ENCODE results near the gene CPLANE1.
"Not testable (repeated sequence)": the region's sequence is repeated elsewhere in the genome, so short reads cannot be mapped to it uniquely, and the experiment has no call there.

The CPLANE1 gene

DNA sequence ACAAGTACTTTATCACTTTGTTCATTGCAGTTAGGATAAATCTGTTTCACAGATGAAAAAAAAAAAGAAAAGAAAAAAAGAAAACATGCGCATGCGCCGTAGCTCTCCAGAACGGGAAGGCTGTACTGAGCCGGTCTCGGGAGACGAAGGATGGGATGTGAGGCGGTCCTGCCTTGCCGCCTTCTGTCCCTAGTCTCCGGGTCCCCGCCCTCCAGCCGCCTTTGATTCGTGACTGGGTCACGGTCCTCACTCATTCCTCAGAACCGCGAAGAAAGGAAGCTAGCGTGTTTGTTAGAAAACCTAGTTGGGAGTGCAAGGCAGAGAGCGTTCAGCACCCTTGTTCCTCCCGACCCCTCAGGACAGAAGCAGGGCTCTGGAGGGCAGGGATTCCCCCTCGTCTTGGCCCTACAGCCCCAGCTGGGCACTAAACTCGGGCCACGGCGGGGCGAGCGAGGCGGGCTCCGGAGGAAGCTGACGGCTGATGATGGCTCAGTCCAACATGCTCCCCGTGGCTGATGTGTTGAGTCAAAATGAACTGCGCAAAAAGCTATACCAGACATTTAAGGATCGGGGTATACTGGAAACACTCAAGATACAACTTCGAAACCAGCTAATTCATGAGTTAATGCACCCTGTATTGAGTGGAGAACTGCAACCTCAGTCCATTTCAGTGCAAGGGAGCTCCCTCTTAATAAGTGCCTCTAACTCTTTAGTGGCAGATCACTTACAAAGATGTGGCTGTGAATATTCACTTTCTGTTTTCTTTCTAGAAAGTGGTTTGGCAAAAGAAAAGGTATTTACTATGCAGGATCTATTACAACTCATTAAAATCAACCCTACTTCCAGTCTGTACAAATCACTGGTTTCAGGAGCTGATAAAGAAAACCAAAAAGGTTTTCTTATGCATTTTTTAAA lies 40.0 kb downstream of the CPLANE1 start:
- in situ Hi-C loops (cut with MboI; ENCODE audit: low sequenced_read_pairs): no loop called here

DNA sequence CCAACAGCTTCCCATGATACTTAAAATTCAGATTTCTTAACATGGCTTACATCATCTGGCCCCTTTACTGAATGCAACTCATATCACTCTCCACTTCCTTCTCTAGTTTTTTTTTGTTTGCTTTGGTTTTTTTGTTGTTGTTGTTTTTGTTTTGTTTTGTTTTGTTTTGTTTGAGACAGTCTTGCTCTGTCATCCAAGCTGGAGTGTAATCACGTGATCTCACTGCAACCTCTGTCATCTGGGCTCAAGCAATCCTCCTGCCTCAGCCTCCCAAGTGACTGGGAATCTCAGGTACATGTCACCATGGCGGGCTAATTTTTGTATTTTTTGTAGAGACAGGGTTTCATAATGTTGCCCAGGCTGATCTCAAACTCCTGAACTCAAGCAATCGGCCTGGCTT lies 41.4 kb downstream of the CPLANE1 start:
- in situ Hi-C loops (cut with MboI; ENCODE audit: low sequenced_read_pairs): no loop called here

- in situ Hi-C loops (cut with MboI; ENCODE audit: low sequenced_read_pairs): no loop called here
Observed at GRCh38 chr5:37206736-37207135, 42.4 kb downstream of the CPLANE1 start.

DNA sequence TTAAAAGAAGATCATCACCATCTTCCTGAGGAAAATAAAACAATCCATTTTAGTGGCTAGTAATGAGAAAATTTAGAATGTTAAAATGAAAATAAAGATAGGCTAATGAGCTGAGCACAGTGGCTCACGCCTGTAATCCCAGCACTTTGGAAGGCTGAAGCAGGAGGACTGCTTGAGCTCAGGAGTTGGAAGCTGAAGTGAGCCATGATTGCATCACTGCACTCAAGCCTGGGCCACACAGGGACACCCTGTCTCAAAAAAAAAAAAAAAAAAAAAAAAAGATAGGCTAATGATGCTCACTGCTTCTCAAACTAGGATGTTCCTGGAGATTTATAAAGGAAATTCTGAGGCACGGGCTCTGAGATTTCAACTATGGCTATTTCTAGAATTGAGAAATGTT lies 50.3 kb downstream of the CPLANE1 start:
- in situ Hi-C loops (cut with MboI; ENCODE audit: low sequenced_read_pairs): no loop called here

DNA sequence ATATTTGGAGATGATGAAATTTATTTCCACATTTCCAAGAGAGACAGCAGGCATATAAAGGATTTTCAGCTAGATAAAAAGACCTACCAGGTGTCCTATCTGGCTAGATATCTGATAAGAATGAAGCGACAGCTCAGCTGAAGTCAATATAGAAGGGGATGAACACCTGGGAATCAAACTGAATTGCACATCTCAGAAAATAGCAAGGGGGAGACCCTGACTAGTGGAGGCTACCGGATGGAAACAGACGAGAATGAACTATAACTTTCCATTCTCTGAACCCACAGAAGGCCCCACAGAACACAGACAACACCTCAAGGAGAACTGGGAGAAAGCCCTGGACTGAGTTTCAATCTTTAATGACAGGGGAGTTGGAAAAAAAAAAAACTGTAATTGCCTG lies 51.1 kb downstream of the CPLANE1 start:
- in situ Hi-C loops (cut with MboI; ENCODE audit: low sequenced_read_pairs): no loop called here

- in situ Hi-C loops (cut with MboI; ENCODE audit: low sequenced_read_pairs): no loop called here
Observed at GRCh38 chr5:37197340-37198050, 51.7 kb downstream of the CPLANE1 start.

GRCh38 chr5:37190592-37190991 lies 58.6 kb downstream of the CPLANE1 start:
- in situ Hi-C loops (cut with MboI; ENCODE audit: low sequenced_read_pairs): no loop called here

DNA sequence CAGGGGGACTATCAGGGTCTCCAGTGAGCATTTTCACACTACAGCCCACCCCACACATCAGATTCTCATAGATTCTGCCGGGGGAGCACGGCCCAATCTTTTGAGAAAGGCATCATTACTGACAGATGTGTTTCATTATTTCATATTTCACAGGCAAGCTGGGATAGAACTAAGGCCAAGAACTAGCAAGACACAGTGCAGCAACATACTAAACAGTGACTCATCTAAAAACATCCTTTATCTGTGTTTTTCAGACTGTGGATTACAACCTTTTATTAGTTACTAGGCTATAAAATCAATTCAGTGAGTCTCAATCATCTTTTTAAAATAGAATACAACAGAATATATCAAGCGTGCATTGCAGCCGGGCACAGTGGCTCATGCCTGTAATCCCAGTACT lies 59.8 kb downstream of the CPLANE1 start:
- in situ Hi-C loops (cut with MboI; ENCODE audit: low sequenced_read_pairs): no loop called here

DNA sequence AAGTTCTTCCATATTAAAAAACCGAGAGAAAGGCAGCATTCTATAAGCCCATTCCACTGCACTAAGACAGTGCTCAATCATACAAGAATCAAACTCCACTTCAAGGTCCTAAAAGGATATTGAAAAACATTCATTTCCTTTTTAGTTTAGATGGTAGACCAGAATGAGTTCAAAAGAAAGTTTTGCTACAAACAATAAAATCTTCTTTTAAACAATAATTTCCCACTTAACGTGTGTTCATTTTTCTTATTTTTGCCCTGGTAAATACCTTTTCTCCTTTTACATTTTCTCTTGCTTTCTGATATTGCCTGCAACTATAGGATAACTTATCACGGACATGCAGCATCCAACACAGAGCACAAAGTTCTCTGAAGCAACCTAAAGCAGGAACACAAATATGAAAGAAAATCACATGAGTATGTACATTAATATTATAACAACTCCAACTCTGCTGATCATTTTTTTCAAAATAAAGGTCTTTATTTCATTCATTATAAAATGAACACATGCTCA lies 61.7 kb downstream of the CPLANE1 start:
- in situ Hi-C loops (cut with MboI; ENCODE audit: low sequenced_read_pairs): no loop called here

- in situ Hi-C loops (cut with MboI; ENCODE audit: low sequenced_read_pairs): no loop called here
Observed at GRCh38 chr5:37184748-37185364, 64.3 kb downstream of the CPLANE1 start.

DNA sequence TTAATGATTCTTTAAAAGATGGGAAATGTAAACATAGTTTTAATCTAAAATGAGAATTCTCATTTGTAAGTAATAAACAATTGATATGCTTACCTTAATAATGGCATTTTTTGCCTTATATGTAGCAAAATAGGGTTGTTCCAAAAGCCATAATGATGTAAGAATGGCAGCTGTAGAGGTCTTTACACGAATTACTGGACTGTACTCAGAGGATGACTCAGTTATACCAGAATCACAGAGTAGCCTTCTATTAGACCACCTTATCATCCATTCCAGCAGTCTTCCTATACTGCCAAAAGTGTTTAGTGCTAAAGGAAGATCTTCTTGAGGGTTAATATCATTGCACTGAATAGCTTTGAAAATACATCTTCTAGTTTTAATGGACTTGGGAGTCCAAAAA lies 66.5 kb downstream of the CPLANE1 start:
- in situ Hi-C loops (cut with MboI; ENCODE audit: low sequenced_read_pairs): no loop called here

DNA sequence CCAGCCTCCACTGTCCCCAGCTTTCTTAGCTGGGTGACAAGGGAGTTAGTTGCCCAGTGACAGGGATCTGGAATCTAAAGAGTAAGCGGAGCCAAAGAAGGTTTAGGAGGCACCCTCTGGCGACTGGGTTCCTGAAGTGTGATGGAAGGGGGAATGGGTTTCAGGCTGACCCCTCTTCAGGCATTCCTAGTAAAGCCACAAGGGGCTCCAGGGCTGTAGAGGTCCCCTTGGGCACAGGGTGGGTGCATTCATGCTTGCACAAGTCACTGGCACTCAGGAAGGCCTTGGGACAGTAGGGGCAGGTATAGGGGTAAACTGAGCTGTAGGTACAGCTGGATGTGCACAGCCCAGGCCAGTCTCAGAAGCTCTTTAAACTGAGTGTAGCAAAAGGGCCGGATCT lies 74.2 kb downstream of the CPLANE1 start:
- in situ Hi-C loops (cut with MboI; ENCODE audit: low sequenced_read_pairs): no loop called here

GRCh38 chr5:37172957-37173356 lies 76.2 kb downstream of the CPLANE1 start:
- in situ Hi-C loops (cut with MboI; ENCODE audit: low sequenced_read_pairs): no loop called here

DNA sequence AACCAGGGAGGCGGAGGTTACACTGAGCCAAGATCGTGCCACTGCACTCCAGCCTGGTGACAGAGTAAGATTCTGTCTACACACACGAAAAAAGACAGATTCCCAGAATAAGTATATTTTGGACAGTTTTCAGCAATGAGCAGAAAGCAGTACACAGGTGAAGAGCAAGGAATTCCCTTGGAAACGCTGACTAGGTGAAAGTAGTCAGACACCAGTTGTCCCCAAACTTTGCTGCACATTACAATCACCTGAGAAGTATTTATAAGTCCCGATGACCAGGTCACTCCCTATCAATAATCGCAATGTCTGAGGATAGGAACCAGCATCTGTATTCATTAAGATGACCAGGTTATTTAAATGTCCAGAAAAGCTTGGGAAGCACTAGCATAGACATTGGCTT lies 78.3 kb downstream of the CPLANE1 start:
- in situ Hi-C loops (cut with MboI; ENCODE audit: low sequenced_read_pairs): no loop called here

DNA sequence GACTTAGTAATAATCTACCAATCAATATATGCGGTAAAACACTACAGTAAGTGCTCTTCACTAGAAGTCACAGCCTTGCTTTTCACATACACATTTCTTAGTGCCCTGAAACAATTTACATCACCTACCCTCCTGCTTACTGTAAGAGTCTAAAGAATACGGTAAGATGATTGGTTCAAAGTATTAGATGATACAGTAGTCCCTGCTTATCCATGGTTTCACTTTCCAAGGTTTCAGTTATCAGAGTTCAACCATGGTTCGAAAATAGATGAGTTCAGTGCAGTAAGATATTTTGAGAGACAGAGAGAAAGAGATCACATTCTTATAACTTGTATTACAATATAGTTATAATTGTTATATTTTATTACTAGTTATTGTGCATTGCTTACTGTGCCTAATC lies 83.0 kb downstream of the CPLANE1 start:
- in situ Hi-C loops (cut with MboI; ENCODE audit: low sequenced_read_pairs): no loop called here

DNA sequence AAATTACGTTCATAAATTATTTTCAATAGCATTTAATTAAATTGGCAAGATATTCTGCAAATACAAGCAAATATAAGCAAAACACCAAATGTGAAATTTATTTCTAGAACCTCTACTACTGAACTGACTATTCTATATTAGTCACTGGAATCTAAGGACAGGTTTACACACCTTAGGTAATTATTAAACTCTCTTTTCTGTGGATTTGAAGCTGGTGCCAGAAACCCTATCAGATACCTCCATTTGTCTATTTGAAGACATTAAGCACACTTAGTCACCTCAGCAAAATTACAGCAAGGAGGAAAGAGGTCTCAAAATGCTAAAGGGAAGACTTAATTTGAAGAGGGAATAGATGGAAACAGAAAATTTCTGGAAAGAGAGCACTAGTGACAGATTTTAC lies 83.4 kb downstream of the CPLANE1 start:
- in situ Hi-C loops (cut with MboI; ENCODE audit: low sequenced_read_pairs): no loop called here

GRCh38 chr5:37153661-37154060 lies 95.5 kb downstream of the CPLANE1 start:
- in situ Hi-C loops (cut with MboI; ENCODE audit: low sequenced_read_pairs): no loop called here

- in situ Hi-C loops (cut with MboI; ENCODE audit: low sequenced_read_pairs): no loop called here
Observed at GRCh38 chr5:37146896-37147295, 102.3 kb downstream of the CPLANE1 start.

GRCh38 chr5:37136694-37137093 lies 112.5 kb downstream of the CPLANE1 start:
- in situ Hi-C loops (cut with MboI; ENCODE audit: low sequenced_read_pairs): no loop called here

DNA sequence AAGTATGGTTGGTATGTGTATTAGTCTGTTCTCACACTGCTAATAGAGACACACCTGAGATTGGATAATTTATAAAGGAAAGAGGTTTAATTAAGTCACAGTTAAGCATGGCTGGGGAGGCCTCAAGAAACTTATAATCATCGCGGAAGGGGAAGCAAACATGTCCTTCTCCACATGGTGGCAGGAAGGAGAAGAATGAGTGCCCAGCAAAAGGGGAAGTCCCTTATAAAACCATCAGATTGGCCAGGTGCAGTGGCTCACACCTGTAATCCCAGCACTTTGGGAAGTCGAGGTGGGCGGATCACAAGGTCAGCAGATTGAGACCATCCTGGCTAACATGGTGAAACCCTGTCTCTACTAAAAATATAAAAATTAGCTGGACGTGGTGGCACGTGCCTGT lies 113.9 kb downstream of the CPLANE1 start:
- in situ Hi-C loops (cut with MboI; ENCODE audit: low sequenced_read_pairs): not testable (repeated sequence)

GRCh38 chr5:37133939-37134338 lies 115.2 kb downstream of the CPLANE1 start:
- in situ Hi-C loops (cut with MboI; ENCODE audit: low sequenced_read_pairs): no loop called here

DNA sequence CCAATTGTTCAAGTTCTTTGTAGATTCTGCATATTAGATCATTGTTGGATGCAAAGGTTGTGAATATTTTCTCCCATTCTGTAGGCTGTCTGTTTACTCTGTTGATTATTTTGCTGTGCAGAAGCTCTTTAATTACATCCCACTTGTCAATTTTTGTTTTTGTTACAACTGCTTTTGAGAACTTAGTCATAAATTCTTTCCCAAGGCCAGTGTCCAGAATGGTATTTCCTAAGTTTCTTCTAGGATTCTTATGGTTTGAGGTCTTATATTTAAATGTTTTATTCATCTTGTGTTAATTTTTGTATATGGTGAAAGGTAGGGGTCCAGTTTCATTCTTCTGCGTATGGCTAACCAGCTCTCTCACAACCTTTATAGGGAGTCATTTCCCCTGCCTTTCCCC lies 116.5 kb downstream of the CPLANE1 start:
- in situ Hi-C loops (cut with MboI; ENCODE audit: low sequenced_read_pairs): no loop called here
